Neural cell (in vitro differentiated cells): ENCODE measurements around the gene BNC2.

Experiments
- EP300 ChIP-seq: fragments of 450-650 bp; conservative IDR thresholded peaks from 2 replicates; pipeline ENCODE4 v1.6.1; 2014; ENCODE audit warnings: antibody characterized with exemption, mild to moderate bottlenecking, moderate library complexity; ENCODE audit not compliant: poor library complexity, severe bottlenecking
- EZH2 ChIP-seq: fragments of 200-600, 300-800 bp; shearing (Covaris generic), sonication (generic); IDR thresholded peaks from 2 replicates; pipeline ENCODE4 v1.6.1; 2014; ENCODE audit warnings: antibody characterized with exemption, low read length, borderline replicate concordance, mild to moderate bottlenecking; ENCODE audit not compliant: insufficient read depth, poor library complexity, severe bottlenecking
- POLR2AphosphoS5 ChIP-seq: IDR thresholded peaks from 2 replicates; pipeline ENCODE4 v1.6.1; 2012
- RAD21 ChIP-seq: fragments of 450-650 bp; conservative IDR thresholded peaks from 2 replicates; pipeline ENCODE4 v1.6.1; 2014; ENCODE audit warnings: antibody characterized with exemption, mild to moderate bottlenecking, moderate library complexity
- TF ChIP-seq, protein P1 (sequence below): fragments of 450-650 bp; IDR thresholded peaks from 2 replicates; pipeline ENCODE4 v1.5.1; 2014; ENCODE audit warnings: antibody characterized with exemption, mild to moderate bottlenecking, moderate library complexity; ENCODE audit not compliant: poor library complexity, severe bottlenecking

DNA sequence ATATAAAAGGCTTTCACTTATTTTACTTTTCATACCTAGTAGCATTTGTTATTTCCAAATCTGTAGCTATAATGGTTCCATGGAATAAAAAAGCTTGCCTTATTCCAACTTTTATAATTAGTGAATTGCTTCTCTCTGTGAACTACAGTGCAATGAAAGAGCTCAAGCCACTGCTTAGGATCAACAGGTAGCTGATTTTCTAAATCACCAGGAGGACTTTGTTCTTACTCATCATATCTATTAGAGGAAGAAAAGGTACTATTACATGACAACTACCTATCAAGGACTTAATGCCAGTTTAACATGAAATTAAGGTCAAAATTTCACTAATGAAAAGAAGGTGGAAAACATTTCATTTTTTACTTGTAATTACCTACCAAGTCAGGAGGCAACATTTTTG is 414.6 kb downstream of the BNC2 start:
- TF ChIP-seq, protein P1, sequence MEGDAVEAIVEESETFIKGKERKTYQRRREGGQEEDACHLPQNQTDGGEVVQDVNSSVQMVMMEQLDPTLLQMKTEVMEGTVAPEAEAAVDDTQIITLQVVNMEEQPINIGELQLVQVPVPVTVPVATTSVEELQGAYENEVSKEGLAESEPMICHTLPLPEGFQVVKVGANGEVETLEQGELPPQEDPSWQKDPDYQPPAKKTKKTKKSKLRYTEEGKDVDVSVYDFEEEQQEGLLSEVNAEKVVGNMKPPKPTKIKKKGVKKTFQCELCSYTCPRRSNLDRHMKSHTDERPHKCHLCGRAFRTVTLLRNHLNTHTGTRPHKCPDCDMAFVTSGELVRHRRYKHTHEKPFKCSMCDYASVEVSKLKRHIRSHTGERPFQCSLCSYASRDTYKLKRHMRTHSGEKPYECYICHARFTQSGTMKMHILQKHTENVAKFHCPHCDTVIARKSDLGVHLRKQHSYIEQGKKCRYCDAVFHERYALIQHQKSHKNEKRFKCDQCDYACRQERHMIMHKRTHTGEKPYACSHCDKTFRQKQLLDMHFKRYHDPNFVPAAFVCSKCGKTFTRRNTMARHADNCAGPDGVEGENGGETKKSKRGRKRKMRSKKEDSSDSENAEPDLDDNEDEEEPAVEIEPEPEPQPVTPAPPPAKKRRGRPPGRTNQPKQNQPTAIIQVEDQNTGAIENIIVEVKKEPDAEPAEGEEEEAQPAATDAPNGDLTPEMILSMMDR = no peak
- TF ChIP-seq EZH2 = no peak
- no peak for TF ChIP-seq POLR2AphosphoS5
- no peak for TF ChIP-seq EP300
- TF ChIP-seq RAD21 = no peak
